NT2/D1 (cell line): ENCODE results near the gene ROR1.

Experiments
- YY1 ChIP-seq: IDR thresholded peaks from 2 replicates; pipeline ENCODE4 v1.6.1; 2011; ENCODE audit not compliant: insufficient read length, insufficient read depth
- ZNF274 ChIP-seq: IDR thresholded peaks from 2 replicates; pipeline ENCODE4 v1.6.1; 2011; ENCODE audit warnings: mild to moderate bottlenecking, low read depth, low read length

- TF ChIP-seq YY1 = no peak
- TF ChIP-seq ZNF274 = no peak
Observed at GRCh38 chr1:64192290-64192689, 418.5 kb downstream of the ROR1 start.
